Measurements from ENCODE around the gene EIF2B5. TPM values are rescaled to one million over a fixed set of nuclear protein-coding genes. Genes with fewer than 3 reads are reported as not detected.

EIF2B5 gene
- total and polyA plus RNA-seq, 9 of the 15 experiments (the other 6 are each of a cell fraction or from before 2014, with no cell fraction given), result 19.1 to 92.4 (median 74.0) TPM

DNA sequence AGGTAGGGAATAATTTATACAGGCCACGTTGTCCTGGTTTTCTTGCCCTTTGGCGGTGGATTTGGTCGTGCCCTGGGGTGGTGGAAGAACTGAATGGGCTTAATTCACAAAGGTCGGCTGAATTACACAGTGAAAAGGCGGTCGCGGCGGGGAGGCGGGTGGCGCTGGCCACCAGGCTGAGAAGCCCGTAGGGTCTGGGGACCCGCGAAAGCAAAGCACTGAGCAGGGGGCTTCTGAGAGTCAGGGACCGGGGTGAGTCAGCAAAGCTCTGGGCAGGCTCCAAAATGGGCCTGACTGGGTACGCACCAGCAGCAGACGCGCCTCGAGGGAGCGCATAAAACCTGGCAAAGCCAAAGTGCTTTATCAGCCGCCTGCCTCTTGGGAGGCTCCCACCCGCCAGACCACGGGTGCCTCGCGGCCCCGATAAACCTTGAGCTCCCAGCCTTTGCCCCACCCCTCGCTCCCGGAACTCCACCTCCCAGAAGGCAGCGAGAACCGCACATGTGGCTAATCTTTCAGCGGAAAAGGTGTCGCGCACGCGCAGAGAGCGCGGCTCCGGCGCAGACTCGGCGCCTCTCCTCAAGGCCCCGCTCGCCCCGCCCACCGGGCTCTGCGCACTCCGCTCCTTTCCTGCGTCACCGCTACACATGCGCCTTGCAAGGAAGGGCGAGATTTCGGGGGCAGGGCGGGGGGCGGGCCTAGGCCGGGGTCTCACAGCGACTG lies 50.5 kb downstream of the EIF2B5 start (continued):
- peak; percentile 43 for TF ChIP-seq FIP1L1 (IDR thresholded peaks at IDR 0.05; ENCODE audit: low read depth, low read length, poor library complexity, severe bottlenecking)
- TF ChIP-seq ZNF830 (CRISPR knock-in tag; IDR thresholded peaks at IDR 0.05), result 0 out of 2 replicates have a peak, but pooled peaks have one; percentile 50
- TF ChIP-seq CTBP1 (IDR thresholded peaks at IDR 0.05; ENCODE audit: borderline replicate concordance), result peak; percentile 72
- TF ChIP-seq GABPB1 (CRISPR knock-in tag; IDR thresholded peaks at IDR 0.05), result peak; percentile 74
- TF ChIP-seq MAFG (tag; conservative IDR thresholded peaks at IDR 0.05), result peak; percentile 84
- TF ChIP-seq TBL1XR1 (IDR thresholded peaks at IDR 0.05; ENCODE audit: low read length in 2 of 2), result 0 out of 4 replicates have a peak, but pooled peaks of 1 of the 2 experiments have one; percentile 53
- TF ChIP-seq ZNF668 (CRISPR knock-in tag; IDR thresholded peaks at IDR 0.05), result 0 out of 2 replicates have a peak, but pooled peaks have one; percentile 42
- TF ChIP-seq GATA2 (CRISPR knock-in tag; IDR thresholded peaks at IDR 0.05), result peak; percentile 64; the same call in 1 of the 2 replicates
- TF ChIP-seq NCOA1 (IDR thresholded peaks at IDR 0.05; ENCODE audit: low read depth), result 0 out of 2 replicates have a peak, but pooled peaks have one; percentile 13
- no peak for TF ChIP-seq NELFE (IDR thresholded peaks at IDR 0.05; ENCODE audit: insufficient read depth, insufficient read length)
- TF ChIP-seq U2AF2 (optimal IDR thresholded peaks at IDR 0.05; ENCODE audit: low read depth, low read length), result no peak
- 0 out of 2 replicates have a peak, but pooled peaks have one; percentile 65 for TF ChIP-seq PTBP1 (IDR thresholded peaks at IDR 0.05; ENCODE audit: low read depth, low read length)
- TF ChIP-seq, protein P1, sequence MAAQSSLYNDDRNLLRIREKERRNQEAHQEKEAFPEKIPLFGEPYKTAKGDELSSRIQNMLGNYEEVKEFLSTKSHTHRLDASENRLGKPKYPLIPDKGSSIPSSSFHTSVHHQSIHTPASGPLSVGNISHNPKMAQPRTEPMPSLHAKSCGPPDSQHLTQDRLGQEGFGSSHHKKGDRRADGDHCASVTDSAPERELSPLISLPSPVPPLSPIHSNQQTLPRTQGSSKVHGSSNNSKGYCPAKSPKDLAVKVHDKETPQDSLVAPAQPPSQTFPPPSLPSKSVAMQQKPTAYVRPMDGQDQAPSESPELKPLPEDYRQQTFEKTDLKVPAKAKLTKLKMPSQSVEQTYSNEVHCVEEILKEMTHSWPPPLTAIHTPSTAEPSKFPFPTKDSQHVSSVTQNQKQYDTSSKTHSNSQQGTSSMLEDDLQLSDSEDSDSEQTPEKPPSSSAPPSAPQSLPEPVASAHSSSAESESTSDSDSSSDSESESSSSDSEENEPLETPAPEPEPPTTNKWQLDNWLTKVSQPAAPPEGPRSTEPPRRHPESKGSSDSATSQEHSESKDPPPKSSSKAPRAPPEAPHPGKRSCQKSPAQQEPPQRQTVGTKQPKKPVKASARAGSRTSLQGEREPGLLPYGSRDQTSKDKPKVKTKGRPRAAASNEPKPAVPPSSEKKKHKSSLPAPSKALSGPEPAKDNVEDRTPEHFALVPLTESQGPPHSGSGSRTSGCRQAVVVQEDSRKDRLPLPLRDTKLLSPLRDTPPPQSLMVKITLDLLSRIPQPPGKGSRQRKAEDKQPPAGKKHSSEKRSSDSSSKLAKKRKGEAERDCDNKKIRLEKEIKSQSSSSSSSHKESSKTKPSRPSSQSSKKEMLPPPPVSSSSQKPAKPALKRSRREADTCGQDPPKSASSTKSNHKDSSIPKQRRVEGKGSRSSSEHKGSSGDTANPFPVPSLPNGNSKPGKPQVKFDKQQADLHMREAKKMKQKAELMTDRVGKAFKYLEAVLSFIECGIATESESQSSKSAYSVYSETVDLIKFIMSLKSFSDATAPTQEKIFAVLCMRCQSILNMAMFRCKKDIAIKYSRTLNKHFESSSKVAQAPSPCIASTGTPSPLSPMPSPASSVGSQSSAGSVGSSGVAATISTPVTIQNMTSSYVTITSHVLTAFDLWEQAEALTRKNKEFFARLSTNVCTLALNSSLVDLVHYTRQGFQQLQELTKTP (IDR thresholded peaks at IDR 0.05; ENCODE audit: low read depth in 1 of 2, partially characterized antibody in 2 of 2), result peak in 1 of 2 experiments; percentile 92
- peak; percentile 88 for TF ChIP-seq BHLHE40 (IDR thresholded peaks at IDR 0.05; ENCODE audit: low read length)
- TF ChIP-seq NFRKB (IDR thresholded peaks at IDR 0.05; ENCODE audit: low read depth), result no peak
- TF ChIP-seq SPI1 (IDR thresholded peaks at IDR 0.05; ENCODE audit: borderline replicate concordance, low read depth, low read length), result no peak
- TF ChIP-seq NBN (IDR thresholded peaks at IDR 0.05; ENCODE audit: low read depth), result peak; percentile 70
- TF ChIP-seq YY1 (IDR thresholded peaks at IDR 0.05; ENCODE audit: borderline replicate concordance in 1 of 3, control insufficient read depth in 1 of 3, extremely low read depth in 1 of 3, insufficient read depth in 3 of 3, insufficient read length in 1 of 3, insufficient replicate concordance in 2 of 3, low read depth in 1 of 3, low read length in 2 of 3), result peak in 1 of 3 experiments; percentile 58
- TF ChIP-seq POLR2H (tag; IDR thresholded peaks at IDR 0.05; ENCODE audit: low read depth), result peak; percentile 65
- TF ChIP-seq MAX (CRISPR knock-in tag; IDR thresholded peaks at IDR 0.05), result peak; percentile 95
- peak; percentile 92 for TF ChIP-seq SETDB1 (IDR thresholded peaks at IDR 0.05; ENCODE audit: low read length)
- peak; percentile 81 for TF ChIP-seq PCBP1 (IDR thresholded peaks at IDR 0.05; ENCODE audit: low read depth, low read length, poor library complexity, severe bottlenecking)
- no peak for TF ChIP-seq BRF1 (IDR thresholded peaks at IDR 0.05; ENCODE audit: borderline replicate concordance, extremely low read depth, insufficient read length)
- peak; percentile 80 for TF ChIP-seq C11orf30 (IDR thresholded peaks at IDR 0.05; ENCODE audit: low read depth)
